ENCODE measurements around the gene SYNE2. TPM values are rescaled to one million over a fixed set of nuclear protein-coding genes. Genes with fewer than 3 reads are reported as not detected.

The SYNE2 gene
- total RNA-seq, 1 donor from 2014 or later = 5.7 TPM

- Histone ChIP-seq H3K9me3 (ENCODE audit: insufficient read depth, low read depth, low read length) (no peaks in the 10 kb centered on the region), H3K4me3 (ENCODE audit: insufficient read depth, low read depth, low read length) (no peak overlapping the region), H3K4me1 (ENCODE audit: insufficient read depth, low read length) (peaks cover 3% of the 10 kb centered on the region), H3K9ac (ENCODE audit: low read length) (no peak overlapping the region), H3K79me2 (ENCODE audit: insufficient read depth, low read length) (no peaks in the 10 kb centered on the region), H2AFZ (ENCODE audit: low read depth, low read length) (no peak overlapping the region), H3K27me3 (ENCODE audit: insufficient read depth, low read length) (no peaks in the 10 kb centered on the region), H4K20me1 (ENCODE audit: insufficient read depth, low read length) (no peaks in the 10 kb centered on the region), H3K36me3 (ENCODE audit: insufficient read depth, low read length) (no peaks in the 10 kb centered on the region), H3K27ac (ENCODE audit: low read depth, low read length) (no peak overlapping the region), H3K4me2 (ENCODE audit: low read length) (no peak overlapping the region)
- no peaks in the 10 kb centered on the region for H3K9me3 Mint-ChIP-seq (ENCODE audit: unreplicated experiment)
- no peak overlapping the region for H3K27ac Mint-ChIP-seq (ENCODE audit: unreplicated experiment)
- peaks cover 10% of the 10 kb centered on the region for H3K4me1 Mint-ChIP-seq (ENCODE audit: low read depth, unreplicated experiment)
- H3K36me3 Mint-ChIP-seq (ENCODE audit: low read depth, unreplicated experiment) = no peaks in the 10 kb centered on the region
- no peak for TF ChIP-seq CTCF (IDR thresholded peaks at IDR 0.05; ENCODE audit: insufficient read depth, low read depth, low read length)
- TF ChIP-seq EZH2 (IDR thresholded peaks at IDR 0.05; ENCODE audit: insufficient read depth, low read length) = no peak
- H3K27me3 Mint-ChIP-seq (ENCODE audit: low read depth, unreplicated experiment) = no peaks in the 10 kb centered on the region
- no peak overlapping the region for H3K4me3 Mint-ChIP-seq (ENCODE audit: unreplicated experiment)
- FAIRE-seq = no peak
- DNase-seq (ENCODE audit: low read depth) = no peak
Measured at GRCh38 chr14:64092940-64093339, 240.1 kb downstream of the SYNE2 start.

- Histone ChIP-seq H3K36me3 (ENCODE audit: insufficient read depth, low read length) (no peaks in the 10 kb centered on the region), H2AFZ (ENCODE audit: low read depth, low read length) (no peak overlapping the region), H3K9me3 (ENCODE audit: insufficient read depth, low read depth, low read length) (no peaks in the 10 kb centered on the region), H3K79me2 (ENCODE audit: insufficient read depth, low read length) (no peaks in the 10 kb centered on the region), H3K4me3 (ENCODE audit: insufficient read depth, low read depth, low read length) (no peak overlapping the region), H3K4me1 (ENCODE audit: insufficient read depth, low read length) (peaks cover 3% of the 10 kb centered on the region), H4K20me1 (ENCODE audit: insufficient read depth, low read length) (no peaks in the 10 kb centered on the region), H3K9ac (ENCODE audit: low read length) (no peak overlapping the region), H3K27ac (ENCODE audit: low read depth, low read length) (no peak overlapping the region), H3K4me2 (ENCODE audit: low read length) (no peak overlapping the region), H3K27me3 (ENCODE audit: insufficient read depth, low read length) (no peaks in the 10 kb centered on the region)
- Mint-ChIP-seq H3K27ac (ENCODE audit: unreplicated experiment) (peak overlapping the region; percentile 28), H3K4me1 (ENCODE audit: low read depth, unreplicated experiment) (peaks cover 6% of the 10 kb centered on the region), H3K4me3 (ENCODE audit: unreplicated experiment) (no peak overlapping the region), H3K36me3 (ENCODE audit: low read depth, unreplicated experiment) (no peaks in the 10 kb centered on the region), H3K27me3 (ENCODE audit: low read depth, unreplicated experiment) (no peaks in the 10 kb centered on the region), H3K9me3 (ENCODE audit: unreplicated experiment) (no peaks in the 10 kb centered on the region)
- DNase-seq (ENCODE audit: low read depth) = peak; percentile 61
- TF ChIP-seq EZH2 (IDR thresholded peaks at IDR 0.05; ENCODE audit: insufficient read depth, low read length) = no peak
- TF ChIP-seq CTCF (IDR thresholded peaks at IDR 0.05; ENCODE audit: insufficient read depth, low read depth, low read length) = no peak
- no peak for FAIRE-seq
Measured at GRCh38 chr14:64095620-64096019, 242.8 kb downstream of the SYNE2 start.

- Histone ChIP-seq H3K27me3 (ENCODE audit: insufficient read depth, low read length) (no peaks in the 10 kb centered on the region), H3K9ac (ENCODE audit: low read length) (no peak overlapping the region), H3K27ac (ENCODE audit: low read depth, low read length) (no peak overlapping the region), H3K36me3 (ENCODE audit: insufficient read depth, low read length) (no peaks in the 10 kb centered on the region), H4K20me1 (ENCODE audit: insufficient read depth, low read length) (no peaks in the 10 kb centered on the region), H3K79me2 (ENCODE audit: insufficient read depth, low read length) (no peaks in the 10 kb centered on the region), H3K9me3 (ENCODE audit: insufficient read depth, low read depth, low read length) (no peaks in the 10 kb centered on the region), H2AFZ (ENCODE audit: low read depth, low read length) (no peak overlapping the region), H3K4me1 (ENCODE audit: insufficient read depth, low read length) (peaks cover 3% of the 10 kb centered on the region), H3K4me3 (ENCODE audit: insufficient read depth, low read depth, low read length) (no peak overlapping the region), H3K4me2 (ENCODE audit: low read length) (no peak overlapping the region)
- H3K27ac Mint-ChIP-seq (ENCODE audit: unreplicated experiment) = no peak overlapping the region
- no peak overlapping the region for H3K4me3 Mint-ChIP-seq (ENCODE audit: unreplicated experiment)
- H3K27me3 Mint-ChIP-seq (ENCODE audit: low read depth, unreplicated experiment) = no peaks in the 10 kb centered on the region
- no peak for DNase-seq (ENCODE audit: low read depth)
- no peaks in the 10 kb centered on the region for H3K9me3 Mint-ChIP-seq (ENCODE audit: unreplicated experiment)
- H3K4me1 Mint-ChIP-seq (ENCODE audit: low read depth, unreplicated experiment) = peaks cover 6% of the 10 kb centered on the region
- H3K36me3 Mint-ChIP-seq (ENCODE audit: low read depth, unreplicated experiment) = no peaks in the 10 kb centered on the region
- TF ChIP-seq CTCF (IDR thresholded peaks at IDR 0.05; ENCODE audit: insufficient read depth, low read depth, low read length) = no peak
- no peak for TF ChIP-seq EZH2 (IDR thresholded peaks at IDR 0.05; ENCODE audit: insufficient read depth, low read length)
- no peak for FAIRE-seq
Measured at GRCh38 chr14:64098120-64098519, 245.3 kb downstream of the SYNE2 start.

All from astrocyte (in vitro differentiated cells and primary cell).